GM21423 (cell line): ENCODE results near the gene TIAM1.

Experiments
- ATAC-seq: cut with Tn5 transposase; IDR thresholded peaks from one replicate; pipeline ENCODE4 v1.9.1; 2021; ENCODE audit warnings: mild to moderate bottlenecking, moderate library complexity; ENCODE audit not compliant: unreplicated experiment

The TIAM1 gene

GRCh38 chr21:31334648-31335121 is 9.4 kb downstream of the TIAM1 start:
- ATAC-seq = no peak

GRCh38 chr21:31332525-31332924 is 11.5 kb downstream of the TIAM1 start:
- ATAC-seq = no peak

GRCh38 chr21:31331231-31331630 is 12.8 kb downstream of the TIAM1 start:
- ATAC-seq = no peak

GRCh38 chr21:31330144-31330483 is 13.9 kb downstream of the TIAM1 start:
- ATAC-seq = no peak

- ATAC-seq = no peak
Measured at GRCh38 chr21:31329456-31330143, 14.5 kb downstream of the TIAM1 start.

- ATAC-seq = peak; percentile 97
Measured at GRCh38 chr21:31326522-31327242, 17.4 kb downstream of the TIAM1 start.

GRCh38 chr21:31318971-31319370 is 25.1 kb downstream of the TIAM1 start:
- ATAC-seq = no peak

- ATAC-seq = no peak
Measured at GRCh38 chr21:31317688-31318087, 26.4 kb downstream of the TIAM1 start.

- ATAC-seq = no peak
Measured at GRCh38 chr21:31316488-31317169, 27.4 kb downstream of the TIAM1 start.

- ATAC-seq = no peak
Measured at GRCh38 chr21:31316072-31316471, 28.0 kb downstream of the TIAM1 start.

GRCh38 chr21:31310750-31311149 is 33.3 kb downstream of the TIAM1 start:
- no peak for ATAC-seq

GRCh38 chr21:31308584-31308983 is 35.5 kb downstream of the TIAM1 start:
- no peak for ATAC-seq

GRCh38 chr21:31305888-31306287 is 38.2 kb downstream of the TIAM1 start:
- ATAC-seq = no peak

- ATAC-seq = no peak
Measured at GRCh38 chr21:31299291-31300147, 44.5 kb downstream of the TIAM1 start.

- no peak for ATAC-seq
Measured at GRCh38 chr21:31298618-31299269, 45.3 kb downstream of the TIAM1 start.

- ATAC-seq = no peak
Measured at GRCh38 chr21:31297806-31298205, 46.3 kb downstream of the TIAM1 start.

- ATAC-seq = no peak
Measured at GRCh38 chr21:31295676-31296075, 48.4 kb downstream of the TIAM1 start.

- ATAC-seq = no peak
Measured at GRCh38 chr21:31294691-31295090, 49.4 kb downstream of the TIAM1 start.

- no peak for ATAC-seq
Measured at GRCh38 chr21:31293986-31294385, 50.1 kb downstream of the TIAM1 start.

- ATAC-seq = no peak
Measured at GRCh38 chr21:31290765-31291164, 53.3 kb downstream of the TIAM1 start.
